ENCODE results near the gene SPRED3.

DNA sequence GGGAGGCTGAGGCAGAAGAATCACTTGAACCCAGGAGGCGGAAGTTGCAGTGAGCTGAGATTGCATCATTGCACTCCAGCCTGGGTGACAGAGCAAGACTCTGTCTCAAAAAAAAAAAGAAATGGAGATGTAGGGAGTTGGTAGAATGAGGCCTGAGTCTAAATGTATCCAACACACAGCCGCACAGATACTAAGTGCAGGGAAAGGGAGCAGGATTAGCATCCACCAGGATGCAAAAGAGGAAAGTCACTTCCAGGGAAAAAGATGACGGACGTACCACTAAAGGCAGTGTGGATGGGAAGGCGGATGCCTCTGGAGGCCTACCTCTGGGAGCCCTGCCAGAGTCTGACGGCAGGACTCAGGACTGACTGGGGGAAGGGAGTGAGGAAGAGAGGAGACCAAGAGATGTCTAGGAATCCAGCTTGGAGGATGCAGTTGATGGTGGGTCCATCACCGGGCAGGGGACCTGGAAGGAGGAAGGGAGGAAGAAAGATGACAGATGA, 21.2 kb downstream of the SPRED3 start:
- TF ChIP-seq EZH2phosphoT487 (IDR thresholded peaks at IDR 0.05; ENCODE audit: low read depth) (no peak), CTCF (IDR thresholded peaks at IDR 0.05; ENCODE audit: low read depth, low read length) (no peak)
